Esophagus squamous epithelium (tissue), 5 donors: ENCODE results near the gene FAAP20. TPM values are rescaled to one million over a fixed set of nuclear protein-coding genes. Genes with fewer than 3 reads are reported as not detected.

Source experiments
- DNase-seq: peaks from one replicate; lab custom pipeline; 2025; lab: John Stamatoyannopoulos, UW
- H3K27ac ChIP-seq, 4 donors: fragments of 200-600 bp; sonication (generic); one replicate each; pipeline ENCODE4 v1.5.1; 2016 to 2019; ENCODE audit warnings: mild to moderate bottlenecking in 1 of 4
- H3K27me3 ChIP-seq, 4 donors: fragments of 200-600 bp; sonication (generic); 1 replicate in 3 of 4; 2 replicates in 1 of 4; pipeline versions ENCODE4 v1.5.1 to v1.6.0; 2017 to 2021; ENCODE audit warnings: antibody characterized with exemption in 1 of 4
- H3K36me3 ChIP-seq, 3 donors: fragments of 200-600 bp; sonication (generic); one replicate each; pipeline ENCODE4 v1.5.1; 2016 to 2019
- H3K4me1 ChIP-seq, 3 donors: fragments of 200-600 bp; sonication (generic); one replicate each; pipeline ENCODE4 v1.5.1; 2017 to 2019
- H3K4me3 ChIP-seq, 4 donors: fragments of 200-600 bp; sonication (generic); 1 replicate in 3 of 4; 2 replicates in 1 of 4; pipeline ENCODE4 v1.5.1; 2016 to 2019; ENCODE audit warnings: mild to moderate bottlenecking in 2 of 4, moderate library complexity in 1 of 4
- H3K9me3 ChIP-seq, 3 donors: fragments of 200-600 bp; sonication (generic); one replicate each; pipeline ENCODE4 v1.5.1; 2016 to 2019
- POLR2A ChIP-seq, 4 donors: fragments of 450-650 bp; IDR thresholded peaks; one replicate each; pipeline ENCODE4 v1.6.1; 2017; ENCODE audit warnings: antibody characterized with exemption in 4 of 4, mild to moderate bottlenecking in 4 of 4, moderate library complexity in 3 of 4
- WGBS, 2 donors: methylation state at CpG; one replicate each; pipeline ENCODE4 v1.1.5; 2018; 5-methylcytosine and 5-hydroxymethylcytosine counted together
- intact Hi-C: fragments of 100-400 bp; cut with DNase I; formaldehyde crosslinking; loops from one replicate; pipeline ENCODE4 v1.15.0; 2022
- total RNA-seq, 4 donors: library from RNA; depleted of rRNA; stranded (reverse); fragments of >200 nt; gene quantifications; one replicate each; pipeline ENCODE4 v1.1.0, GENCODE V29; 2016
- TF ChIP-seq, protein P1 (sequence below), 6 experiments: fragments of 450-650 bp in 4 of 6; fragments of 200-600 bp in 2 of 6; sonication (generic) in 2 of 6; IDR thresholded peaks; one replicate each; pipeline ENCODE4 v1.5.1; 2016 to 2019; ENCODE audit warnings: antibody characterized with exemption in 6 of 6, mild to moderate bottlenecking in 4 of 6, moderate library complexity in 4 of 6
- donor health status: DM: yes; HTN: yes; CAD: no.

FAAP20 gene
- total RNA-seq, 4 donors from 2014 or later: 8.6 to 22.5 (median 18.1) TPM

GRCh38 chr1:2195785-2196184 lies 1.2 kb upstream of the FAAP20 start:
- H3K27me3 ChIP-seq: no peaks in the 10 kb centered on the region
- intact Hi-C loops: loop anchor here (2.0 to 10.0 kb wide), 3 partner anchors 119 to 349 kb away; no protein-coding TSS in a partner anchor
- H3K4me3 ChIP-seq: no peak overlapping the region
- H3K4me1 ChIP-seq: peaks cover 38 to 77% (median 58%) of the 10 kb centered on the region in 3 donors
- DNase-seq: no peak
- H3K36me3 ChIP-seq: peaks cover 0 to 11% (median 0%) of the 10 kb centered on the region in 3 donors
- TF ChIP-seq POLR2A (IDR thresholded peaks at IDR 0.05): no peak
- TF ChIP-seq, protein P1, sequence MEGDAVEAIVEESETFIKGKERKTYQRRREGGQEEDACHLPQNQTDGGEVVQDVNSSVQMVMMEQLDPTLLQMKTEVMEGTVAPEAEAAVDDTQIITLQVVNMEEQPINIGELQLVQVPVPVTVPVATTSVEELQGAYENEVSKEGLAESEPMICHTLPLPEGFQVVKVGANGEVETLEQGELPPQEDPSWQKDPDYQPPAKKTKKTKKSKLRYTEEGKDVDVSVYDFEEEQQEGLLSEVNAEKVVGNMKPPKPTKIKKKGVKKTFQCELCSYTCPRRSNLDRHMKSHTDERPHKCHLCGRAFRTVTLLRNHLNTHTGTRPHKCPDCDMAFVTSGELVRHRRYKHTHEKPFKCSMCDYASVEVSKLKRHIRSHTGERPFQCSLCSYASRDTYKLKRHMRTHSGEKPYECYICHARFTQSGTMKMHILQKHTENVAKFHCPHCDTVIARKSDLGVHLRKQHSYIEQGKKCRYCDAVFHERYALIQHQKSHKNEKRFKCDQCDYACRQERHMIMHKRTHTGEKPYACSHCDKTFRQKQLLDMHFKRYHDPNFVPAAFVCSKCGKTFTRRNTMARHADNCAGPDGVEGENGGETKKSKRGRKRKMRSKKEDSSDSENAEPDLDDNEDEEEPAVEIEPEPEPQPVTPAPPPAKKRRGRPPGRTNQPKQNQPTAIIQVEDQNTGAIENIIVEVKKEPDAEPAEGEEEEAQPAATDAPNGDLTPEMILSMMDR (IDR thresholded peaks at IDR 0.05): no peak
- H3K9me3 ChIP-seq: no peaks in the 10 kb centered on the region
- 95% methylated on average over 3 of the region's 11 CpGs; no CpG with 5 or more reads in 1 of the 2 donors for WGBS, 2 donors
- H3K27ac ChIP-seq: peak overlapping the region; percentile 82 to 97 (median 94)

DNA sequence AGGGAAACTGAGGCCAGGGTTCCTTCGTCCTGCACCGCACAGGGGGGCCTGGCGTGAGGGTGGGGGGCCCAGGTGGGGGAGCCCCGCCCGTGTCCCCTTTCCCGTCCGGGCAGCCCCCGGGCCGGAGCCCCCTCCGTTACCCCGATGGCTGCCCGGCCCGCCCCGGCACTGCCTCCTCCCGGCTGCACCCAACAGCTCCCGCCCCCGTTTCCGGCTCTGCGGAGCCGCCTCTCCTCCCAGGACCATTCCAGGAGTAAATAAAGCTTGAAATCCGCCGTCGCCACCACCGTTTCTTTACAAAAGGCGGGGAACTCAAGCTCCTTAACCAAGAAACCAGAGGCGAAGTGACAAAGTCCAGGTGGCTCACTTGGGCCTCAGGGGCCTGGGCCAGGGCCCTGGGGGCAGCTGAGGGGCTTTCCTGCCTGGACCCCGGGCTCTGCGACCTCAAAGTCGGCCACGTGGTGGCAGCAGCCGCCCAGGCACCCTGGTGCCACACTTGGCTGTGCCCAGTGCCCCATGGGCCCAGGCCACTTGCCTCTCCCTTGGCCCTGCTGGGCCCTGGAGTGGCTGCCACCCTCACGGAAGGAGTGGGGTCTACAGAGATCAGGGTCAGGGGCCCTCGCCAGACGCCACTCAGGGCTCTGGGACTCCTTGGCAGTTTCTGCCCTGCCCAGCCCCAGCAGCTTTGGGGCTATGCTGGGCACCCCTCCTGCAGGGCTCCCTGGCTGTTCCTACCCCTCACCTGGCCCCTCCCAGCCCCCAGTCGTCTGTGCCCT lies 514 bp upstream of the FAAP20 start:
- Histone ChIP-seq H3K9me3 (no peaks in the 10 kb centered on the region), H3K4me1 (peaks cover 45 to 77% (median 59%) of the 10 kb centered on the region in 3 donors), H3K27ac (peak overlapping the region; percentile 82 to 97 (median 94)), H3K36me3 (peaks cover 0 to 11% (median 0%) of the 10 kb centered on the region in 3 donors), H3K4me3 (peak overlapping the region; percentile 41 to 89 (median 77)), H3K27me3 (no peaks in the 10 kb centered on the region)
- TF ChIP-seq, protein P1 (IDR thresholded peaks at IDR 0.05): peak; percentile 80 to 99 (median 93)
- no peak for TF ChIP-seq POLR2A (IDR thresholded peaks at IDR 0.05)
- 5% methylated on average over 3 to 6 of the region's 35 CpGs for WGBS, 2 donors
- intact Hi-C loops: loop anchor here (2.0 to 10.0 kb wide), 3 partner anchors 120 to 350 kb away; no protein-coding TSS in a partner anchor
- DNase-seq: peak; percentile 73

- Histone ChIP-seq H3K4me1 (peaks cover 45 to 76% (median 53%) of the 10 kb centered on the region in 3 donors), H3K9me3 (no peaks in the 10 kb centered on the region), H3K36me3 (peaks cover 0 to 11% (median 0%) of the 10 kb centered on the region in 3 donors), H3K4me3 (peak overlapping the region; percentile 41 to 89 (median 77)), H3K27ac (peak overlapping the region; percentile 82 to 97 (median 94)), H3K27me3 (no peaks in the 10 kb centered on the region)
- TF ChIP-seq, protein P1 (IDR thresholded peaks at IDR 0.05): no peak
- TF ChIP-seq POLR2A (IDR thresholded peaks at IDR 0.05): no peak
- no peak for DNase-seq
- intact Hi-C loops: loop anchor here (2.0 to 10.0 kb wide), 3 partner anchors 121 to 351 kb away; no protein-coding TSS in a partner anchor
- 23 to 24% methylated on average over 3 to 7 of the region's 44 CpGs for WGBS, 2 donors
These were observed 874 bp downstream of the FAAP20 start for GRCh38 chr1:2193514-2194281.

GRCh38 chr1:2192031-2192995 lies 2.3 kb downstream of the FAAP20 start:
- no peak overlapping the region for H3K4me3 ChIP-seq
- 65 to 68% methylated on average over 20 to 22 of the region's 30 CpGs for WGBS, 2 donors
- peaks cover 0 to 11% (median 0%) of the 10 kb centered on the region in 3 donors for H3K36me3 ChIP-seq
- intact Hi-C loops: loop anchor here (10.0 kb wide), 2 partner anchors 122 to 352 kb away; no protein-coding TSS in a partner anchor
- TF ChIP-seq, protein P1 (IDR thresholded peaks at IDR 0.05): no peak
- no peak for TF ChIP-seq POLR2A (IDR thresholded peaks at IDR 0.05)
- DNase-seq: no peak
- no peaks in the 10 kb centered on the region for H3K27me3 ChIP-seq
- no peaks in the 10 kb centered on the region for H3K9me3 ChIP-seq
- H3K27ac ChIP-seq: peak overlapping the region; percentile 12 to 97 (median 84)
- peaks cover 45 to 80% (median 49%) of the 10 kb centered on the region in 3 donors for H3K4me1 ChIP-seq
